HG02973 (cell line): ENCODE results near the gene TJP1.
"Not testable (repeated sequence)": the region's sequence is repeated elsewhere in the genome, so short reads cannot be mapped to it uniquely, and the experiment has no call there.

ENCODE experiments used
- ATAC-seq: cut with Tn5 transposase; IDR thresholded peaks from one replicate; pipeline ENCODE4 v1.9.1; 2021; ENCODE audit warnings: moderate library complexity; ENCODE audit not compliant: unreplicated experiment

Gene TJP1

DNA sequence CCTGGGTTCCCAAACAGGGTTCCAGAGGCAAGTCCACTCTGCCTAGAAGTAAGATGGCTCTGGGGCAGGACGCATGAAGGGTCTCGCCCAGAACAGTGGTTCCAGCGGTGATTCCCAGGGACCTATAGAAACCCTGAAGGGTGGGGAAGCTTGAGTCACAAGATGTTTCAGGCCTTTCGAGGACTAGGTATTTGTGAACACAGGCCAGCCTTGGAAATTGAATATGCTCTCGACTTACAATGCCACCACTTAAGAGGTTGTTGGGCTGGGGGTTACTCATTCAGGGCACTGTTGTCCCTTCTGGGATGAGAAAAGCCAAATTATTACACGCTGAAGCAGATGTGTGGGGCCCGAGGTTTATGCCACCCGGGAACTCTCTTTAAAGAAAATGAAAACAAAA lies 152.0 kb downstream of the TJP1 start:
- ATAC-seq, result no peak

DNA sequence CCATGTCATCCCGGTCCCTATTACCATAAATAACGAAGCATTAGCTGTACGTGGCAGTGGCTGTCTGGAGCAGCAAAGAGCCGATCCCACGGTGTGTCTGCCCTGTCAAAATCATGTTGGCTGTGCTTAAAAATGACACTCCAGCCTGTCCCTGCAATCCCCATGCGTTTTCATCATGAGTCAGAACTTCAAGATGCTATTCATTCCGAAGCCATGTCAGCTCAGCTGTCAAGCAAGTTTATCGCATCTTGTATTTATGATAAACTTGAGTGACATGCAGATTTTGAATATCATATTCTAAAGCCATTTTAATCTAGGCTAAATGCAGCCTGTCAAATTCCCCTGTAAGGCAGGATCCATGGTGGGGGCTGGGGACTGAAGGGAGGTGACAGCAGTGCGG lies 152.4 kb downstream of the TJP1 start:
- no peak for ATAC-seq

DNA sequence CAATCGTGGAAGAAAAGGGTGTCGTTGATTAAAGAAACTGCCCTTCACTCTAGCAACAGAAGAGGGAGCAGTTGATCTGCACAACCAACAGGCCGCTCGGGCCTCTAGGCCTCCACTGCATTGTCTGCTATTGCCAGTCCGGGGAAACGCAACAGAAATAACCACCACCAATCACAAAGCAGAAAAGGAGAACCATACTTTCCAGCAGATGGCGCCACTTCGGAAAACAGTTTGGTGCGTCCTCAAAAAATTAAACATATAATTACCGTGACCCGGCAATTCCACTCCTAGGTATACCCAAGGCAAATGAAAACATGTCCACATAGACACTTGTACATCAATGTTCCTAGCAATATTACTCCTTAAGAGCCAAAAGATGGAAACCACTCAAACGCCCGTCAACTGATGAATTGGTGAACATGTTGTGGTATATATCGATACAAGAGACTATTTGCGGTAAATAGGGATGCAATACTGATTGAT lies 154.1 kb downstream of the TJP1 start:
- ATAC-seq, result peak; percentile 51

DNA sequence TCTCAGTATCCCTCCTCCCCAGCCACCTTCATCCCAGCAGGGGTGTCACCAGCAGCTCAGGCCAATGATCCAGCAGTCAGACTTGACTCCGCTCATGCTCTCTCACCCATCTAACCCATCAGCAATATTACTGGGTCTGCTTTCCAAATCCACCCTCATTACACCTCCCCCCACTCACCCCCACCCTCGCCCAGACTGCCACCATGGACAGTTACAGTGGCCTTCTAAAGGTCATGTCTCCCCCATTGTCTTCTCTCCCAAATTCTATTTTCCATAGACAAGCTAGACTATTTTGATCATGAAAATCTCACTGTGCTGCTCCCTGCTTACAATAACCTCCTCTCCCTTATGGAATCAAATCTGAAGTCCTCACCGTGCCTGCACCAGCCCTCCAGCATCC lies 156.0 kb downstream of the TJP1 start:
- ATAC-seq, result no peak

DNA sequence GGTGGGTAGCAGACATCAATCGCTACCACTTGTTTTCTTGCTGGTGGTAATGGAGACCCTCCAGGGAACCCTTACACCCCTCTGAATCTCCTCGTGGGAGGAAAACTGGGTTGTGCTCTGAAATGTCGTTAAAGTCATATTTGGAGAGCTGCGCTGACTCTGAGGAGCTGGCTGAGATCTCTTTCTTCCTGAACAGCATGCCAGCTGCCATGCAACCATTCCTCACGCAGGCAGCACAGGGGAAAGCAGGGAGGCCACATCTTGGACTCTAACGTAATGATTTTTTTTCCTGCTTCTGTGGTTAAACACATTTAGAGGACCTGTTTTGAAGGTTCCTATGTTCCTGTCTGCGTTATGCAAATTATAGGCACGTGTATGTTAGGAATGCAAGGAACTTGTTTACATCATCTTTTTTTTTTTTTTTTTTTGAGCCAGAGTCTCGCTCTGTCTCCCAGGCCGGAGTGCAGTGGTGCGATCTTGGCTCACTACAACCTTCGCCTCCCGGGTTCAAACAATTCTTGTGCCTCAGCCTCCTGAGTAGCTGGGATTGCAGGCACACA lies 156.7 kb downstream of the TJP1 start:
- ATAC-seq, result no peak

DNA sequence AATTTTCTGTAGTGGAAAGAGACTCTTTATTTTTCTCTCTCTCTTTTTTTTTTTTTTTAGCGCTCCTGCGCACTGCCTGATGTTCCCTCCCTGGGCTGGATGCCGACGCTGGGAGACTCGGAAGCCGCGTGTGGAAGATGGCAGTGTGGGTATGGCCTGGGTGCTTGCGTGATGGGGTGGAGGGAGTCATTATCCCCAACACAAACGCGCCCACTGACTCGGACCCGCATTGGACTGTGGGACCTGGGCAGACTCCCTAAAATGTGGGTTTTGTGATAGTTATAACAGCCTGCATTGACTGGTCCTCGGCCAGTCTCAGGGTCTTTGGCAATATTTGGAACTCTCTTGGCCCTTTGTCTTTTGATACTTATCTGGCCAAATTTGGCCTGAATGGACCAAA lies 157.9 kb downstream of the TJP1 start:
- ATAC-seq, result no peak

DNA sequence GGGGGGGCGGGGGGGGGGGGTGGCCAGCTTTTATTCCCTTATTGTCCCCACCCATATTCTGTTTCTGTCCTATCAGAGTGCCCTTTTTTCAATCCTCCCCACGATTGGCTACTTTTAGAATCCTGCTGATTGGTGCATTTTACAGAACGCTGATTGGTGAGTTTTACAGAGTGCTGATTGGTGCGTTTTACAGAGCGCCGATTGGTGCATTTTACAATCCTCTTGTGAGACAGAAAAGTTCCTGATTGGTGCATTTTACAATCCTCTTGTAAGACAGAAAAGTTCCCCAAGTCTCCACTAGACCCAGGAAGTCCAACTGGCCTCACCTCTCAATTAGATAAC lies 164.8 kb downstream of the TJP1 start:
- ATAC-seq, result not testable (repeated sequence)

DNA sequence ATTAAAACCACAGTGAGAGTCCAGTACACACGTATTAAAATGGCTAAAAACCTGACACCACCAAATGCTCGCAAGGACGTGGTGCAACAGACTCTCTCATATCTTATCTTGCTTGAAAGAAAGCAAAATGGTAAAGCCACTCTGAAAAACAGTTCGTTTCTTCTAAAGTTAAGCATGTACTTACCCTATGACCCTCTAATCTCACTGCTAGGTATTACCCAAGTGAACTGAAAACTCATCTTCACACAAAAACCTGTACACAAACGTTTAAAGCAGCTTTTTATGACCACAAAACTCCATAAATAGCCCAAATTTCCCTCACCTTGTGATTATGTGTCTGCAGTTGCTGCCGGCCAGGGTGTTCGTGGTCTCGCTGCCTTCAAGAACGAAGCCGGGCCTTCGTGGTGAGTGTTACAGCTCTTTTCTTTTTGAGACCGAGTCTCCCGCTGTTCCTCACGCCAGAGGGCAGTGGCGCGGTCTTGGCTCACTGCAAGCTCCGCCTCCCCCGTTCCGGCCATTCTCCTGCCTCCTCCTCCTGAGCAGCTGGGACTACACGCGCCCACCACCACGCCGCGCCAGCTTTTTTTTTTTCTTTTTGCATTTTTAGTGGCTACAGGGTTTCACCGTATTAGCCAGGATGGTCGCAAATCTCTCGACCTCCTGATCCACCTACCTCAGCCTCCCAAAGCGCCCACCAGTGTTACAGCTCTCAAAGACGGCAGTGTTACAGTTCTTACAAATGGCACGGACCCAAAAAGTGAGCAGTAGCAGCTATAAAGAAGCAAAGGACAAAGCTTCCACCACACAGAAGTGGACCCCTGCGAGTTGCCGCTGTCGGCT lies 165.4 kb downstream of the TJP1 start:
- no peak for ATAC-seq

DNA sequence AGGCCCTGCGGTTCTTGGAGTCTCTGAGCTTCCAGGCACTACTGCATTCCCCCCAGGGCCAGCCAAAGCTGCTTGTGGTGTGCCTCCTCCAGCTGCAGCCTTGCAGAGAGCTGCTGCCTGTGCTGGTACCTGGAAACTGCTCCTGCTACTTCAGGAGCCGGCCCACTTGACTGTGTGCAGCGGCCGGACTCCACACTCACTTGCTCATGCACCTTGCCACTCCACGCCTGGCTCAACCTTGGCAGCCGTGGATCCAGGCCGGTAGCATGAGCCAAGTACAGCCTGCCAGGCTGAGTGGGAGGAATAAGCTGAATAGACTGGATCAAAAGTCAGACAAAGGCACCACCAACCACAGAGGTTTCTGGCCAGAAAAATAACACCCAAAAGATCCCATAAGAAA lies 169.7 kb downstream of the TJP1 start:
- no peak for ATAC-seq

DNA sequence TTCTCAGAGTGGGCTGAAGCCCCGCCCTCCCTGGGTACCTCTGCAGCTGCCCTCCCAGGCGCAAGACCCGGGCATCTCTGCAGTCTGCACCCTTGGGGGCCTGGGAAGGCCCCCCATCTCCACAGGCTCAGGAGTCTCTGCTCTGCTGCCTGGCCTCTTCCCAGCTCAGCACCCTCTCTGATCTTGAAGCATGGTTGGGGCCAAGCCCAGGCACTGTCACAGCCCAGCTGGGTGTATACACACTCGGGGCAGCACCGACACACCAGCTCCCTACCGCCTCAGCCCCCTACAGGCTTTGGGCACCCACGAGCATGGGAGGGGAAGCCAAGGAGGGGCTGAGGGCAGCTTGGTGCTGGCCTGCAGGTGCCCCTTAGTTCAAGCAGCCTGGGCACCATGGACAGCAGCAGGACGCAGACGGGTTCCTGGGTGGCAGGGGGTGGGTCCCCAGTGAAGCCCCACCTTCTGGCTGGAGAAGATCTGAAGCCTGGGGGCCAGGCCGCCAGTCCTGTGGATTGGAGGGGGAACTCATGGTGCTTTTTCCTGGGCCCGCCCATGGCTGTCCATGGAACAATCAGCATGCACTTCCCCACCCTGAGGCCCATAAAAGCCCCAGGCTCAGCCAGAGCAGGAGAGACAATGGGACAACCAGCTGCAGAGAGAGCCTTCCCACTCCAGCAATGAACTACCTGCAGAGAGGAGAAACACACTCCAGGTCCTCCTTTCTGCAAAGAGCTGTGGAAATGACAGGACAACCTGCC lies 170.6 kb downstream of the TJP1 start:
- no peak for ATAC-seq
